A673 (cell line): Measurements from ENCODE around the gene EIF4E2. TPM values are rescaled to one million over a fixed set of nuclear protein-coding genes. Genes with fewer than 3 reads are reported as not detected.

Experiments
- BruUV-seq: library from RNA; stranded (reverse); fragments of 400-500 nt; replicated peaks from 2 replicates; lab custom pipeline; 2021; lab: Mats Ljungman, UMichigan
- CTCF ChIA-PET: fragments of 300-600 bp; sonication (Branson Sonifier 250); formaldehyde crosslinking; loops from one replicate; lab custom pipeline; 2022; ENCODE audit warnings: antibody characterized with exemption; lab: Charles Lee
- POLR2A ChIA-PET: fragments of 300-600 bp; sonication (Branson Sonifier 250); formaldehyde crosslinking; loops from one replicate; lab custom pipeline; 2022; ENCODE audit warnings: antibody characterized with exemption; ENCODE audit not compliant: low non-redundant PET; lab: Charles Lee
- DNase-seq: peaks from one replicate; pipeline ENCODE4 v3.0.0-alpha.2; 2015; ENCODE audit warnings: low spot score
- H3K27ac ChIP-seq: fragments of 200-600 bp; sonication (generic); 2 replicates; pipeline ENCODE4 v1.5.1; 2016; ENCODE audit warnings: mixed run types, low read depth, mild to moderate bottlenecking, mixed read lengths, antibody characterized with exemption, low read length; ENCODE audit not compliant: poor library complexity, severe bottlenecking
- H3K27me3 ChIP-seq: fragments of 200-600 bp; sonication (generic); replicated peaks from 2 replicates; pipeline ENCODE4 v1.6.1; 2017; ENCODE audit warnings: mixed run types, low read depth, mild to moderate bottlenecking, mixed read lengths, antibody characterized with exemption, low read length; ENCODE audit not compliant: insufficient read depth, poor library complexity
- H3K36me3 ChIP-seq: fragments of 200-600 bp; sonication (generic); 2 replicates; pipeline ENCODE4 v1.6.1; 2016; ENCODE audit warnings: mixed run types, mild to moderate bottlenecking, mixed read lengths, antibody characterized with exemption, low read length; ENCODE audit not compliant: insufficient read depth, poor library complexity, severe bottlenecking
- H3K4me1 ChIP-seq: fragments of 200-600 bp; sonication (generic); 2 replicates; pipeline ENCODE4 v1.6.1; 2017; ENCODE audit warnings: mixed run types, mild to moderate bottlenecking, mixed read lengths, antibody characterized with exemption, low read length; ENCODE audit not compliant: insufficient read depth, poor library complexity, severe bottlenecking
- H3K4me3 ChIP-seq: fragments of 200-600 bp; sonication (generic); 2 replicates; pipeline ENCODE4 v1.5.1; 2016; ENCODE audit warnings: low read depth, mixed run types, mild to moderate bottlenecking, mixed read lengths, low read length; ENCODE audit not compliant: poor library complexity, severe bottlenecking
- H3K9me3 ChIP-seq: fragments of 200-600 bp; sonication (generic); 2 replicates; pipeline ENCODE4 v1.6.1; 2016; ENCODE audit warnings: mixed run types, low read depth, mild to moderate bottlenecking, mixed read lengths, antibody characterized with exemption, low read length; ENCODE audit not compliant: poor library complexity, severe bottlenecking
- EZH2 ChIP-seq: fragments of 200-600 bp; sonication (generic); IDR thresholded peaks from 2 replicates; pipeline ENCODE4 v1.6.1; 2017; ENCODE audit warnings: borderline replicate concordance, low read depth, mild to moderate bottlenecking, mixed read lengths, antibody characterized with exemption, low read length; ENCODE audit not compliant: poor library complexity, severe bottlenecking
- intact Hi-C: fragments of 100-400 bp; cut with micrococcal nuclease; formaldehyde crosslinking; loops from one replicate; pipeline ENCODE4 v1.10.0; 2022; ENCODE audit not compliant: unreplicated experiment
- total RNA-seq: library from RNA; stranded (reverse); gene quantifications from 2 replicates; pipeline ENCODE4 v1.2.3, GENCODE V29; 2021
- TF ChIP-seq, protein P1 (sequence below): fragments of 300-800, 200-600 bp; sonication (generic); conservative IDR thresholded peaks from 2 replicates; pipeline ENCODE4 v1.5.1; 2017; ENCODE audit warnings: low read depth, mild to moderate bottlenecking, antibody characterized with exemption, low read length, moderate library complexity, mixed read lengths

The EIF4E2 gene
- total RNA-seq, 1 experiment from 2014 or later = 60.8 TPM

DNA sequence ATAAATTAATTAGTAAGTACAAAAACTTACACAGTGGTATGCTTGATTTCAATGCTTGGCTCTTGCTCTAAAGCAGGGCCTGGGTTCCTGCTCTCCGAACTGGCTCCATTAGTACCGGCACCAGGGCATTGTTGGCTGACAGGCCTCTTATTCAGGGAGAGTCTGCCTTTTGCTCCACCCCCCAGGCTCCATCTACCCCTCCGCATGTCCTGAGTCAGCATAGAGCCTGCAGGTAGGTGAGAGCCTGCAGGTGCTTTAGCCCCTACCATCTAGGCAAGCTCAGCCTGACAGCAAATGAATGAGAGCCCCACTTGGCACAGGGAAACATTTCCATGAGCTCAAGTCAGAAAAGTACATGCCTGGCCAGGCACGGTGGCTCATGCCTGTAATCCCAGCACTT is 47.8 kb downstream of the EIF4E2 start:
- Histone ChIP-seq H3K9me3 (no peaks in the 10 kb centered on the region), H3K36me3 (no peaks in the 10 kb centered on the region), H3K27ac (no peak overlapping the region), H3K4me1 (no peaks in the 10 kb centered on the region), H3K27me3 (no peaks in the 10 kb centered on the region), H3K4me3 (no peak overlapping the region)
- ChIA-PET POLR2A (no interaction called here), CTCF (no interaction called here)
- BruUV-seq = no TSS peak
- no peak for TF ChIP-seq EZH2
- TF ChIP-seq, protein P1, sequence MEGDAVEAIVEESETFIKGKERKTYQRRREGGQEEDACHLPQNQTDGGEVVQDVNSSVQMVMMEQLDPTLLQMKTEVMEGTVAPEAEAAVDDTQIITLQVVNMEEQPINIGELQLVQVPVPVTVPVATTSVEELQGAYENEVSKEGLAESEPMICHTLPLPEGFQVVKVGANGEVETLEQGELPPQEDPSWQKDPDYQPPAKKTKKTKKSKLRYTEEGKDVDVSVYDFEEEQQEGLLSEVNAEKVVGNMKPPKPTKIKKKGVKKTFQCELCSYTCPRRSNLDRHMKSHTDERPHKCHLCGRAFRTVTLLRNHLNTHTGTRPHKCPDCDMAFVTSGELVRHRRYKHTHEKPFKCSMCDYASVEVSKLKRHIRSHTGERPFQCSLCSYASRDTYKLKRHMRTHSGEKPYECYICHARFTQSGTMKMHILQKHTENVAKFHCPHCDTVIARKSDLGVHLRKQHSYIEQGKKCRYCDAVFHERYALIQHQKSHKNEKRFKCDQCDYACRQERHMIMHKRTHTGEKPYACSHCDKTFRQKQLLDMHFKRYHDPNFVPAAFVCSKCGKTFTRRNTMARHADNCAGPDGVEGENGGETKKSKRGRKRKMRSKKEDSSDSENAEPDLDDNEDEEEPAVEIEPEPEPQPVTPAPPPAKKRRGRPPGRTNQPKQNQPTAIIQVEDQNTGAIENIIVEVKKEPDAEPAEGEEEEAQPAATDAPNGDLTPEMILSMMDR = no peak
- intact Hi-C loops = no loop called here
- DNase-seq = no peak

DNA sequence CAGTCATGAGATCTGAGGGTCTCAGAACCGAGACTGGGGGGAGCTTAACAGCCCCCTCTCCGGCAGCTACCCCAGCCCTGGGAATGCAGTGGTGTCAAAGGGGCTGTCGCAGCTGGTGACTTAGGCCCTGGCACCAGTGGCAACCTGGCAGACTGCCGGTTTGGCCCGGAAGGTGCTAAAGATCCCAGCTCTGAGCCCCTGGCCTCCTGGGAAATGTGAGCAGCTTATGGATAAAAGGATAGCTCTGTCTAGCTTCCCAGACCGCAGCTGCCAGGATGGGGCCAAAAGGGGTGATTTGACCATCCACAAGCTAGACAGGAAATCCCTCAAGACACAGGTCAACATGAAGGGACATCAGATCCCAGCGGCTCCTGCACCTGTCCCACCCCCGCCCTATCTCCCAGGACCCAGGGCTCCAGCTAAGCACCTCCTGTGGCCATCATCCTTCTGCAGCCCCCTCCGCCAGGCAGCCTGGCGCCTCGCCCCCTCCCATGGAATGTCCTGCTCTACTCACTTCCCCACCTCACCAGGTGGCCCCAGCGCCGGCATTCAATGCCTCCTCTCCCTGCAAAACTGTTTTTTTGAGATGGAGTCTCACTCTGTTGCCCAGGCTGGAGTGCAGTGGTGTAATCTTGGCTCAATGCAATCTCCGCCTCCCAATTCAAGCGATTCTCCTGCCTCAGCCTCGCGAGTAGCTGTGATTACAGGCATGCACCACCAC is 49.7 kb downstream of the EIF4E2 start:
- H3K4me3 ChIP-seq = no peak overlapping the region
- no peak for DNase-seq
- CTCF ChIA-PET = interaction anchor here (0.6 kb wide), 1 partner anchor 18 kb away, joined by 3 read pairs; no protein-coding TSS in a partner anchor
- no peaks in the 10 kb centered on the region for H3K4me1 ChIP-seq
- POLR2A ChIA-PET = no interaction called here
- no peak overlapping the region for H3K27ac ChIP-seq
- TF ChIP-seq, protein P1 = no peak
- no TSS peak for BruUV-seq
- intact Hi-C loops = loop anchor here (10.0 kb wide), 2 partner anchors 425 to 455 kb away; no protein-coding TSS in a partner anchor
- H3K27me3 ChIP-seq = no peaks in the 10 kb centered on the region
- no peaks in the 10 kb centered on the region for H3K9me3 ChIP-seq
- no peaks in the 10 kb centered on the region for H3K36me3 ChIP-seq

GRCh38 chr2:232603283-232603682 is 52.8 kb downstream of the EIF4E2 start:
- Histone ChIP-seq H3K9me3 (no peaks in the 10 kb centered on the region), H3K4me1 (no peaks in the 10 kb centered on the region), H3K4me3 (no peak overlapping the region), H3K27ac (no peak overlapping the region), H3K27me3 (no peaks in the 10 kb centered on the region), H3K36me3 (no peaks in the 10 kb centered on the region)
- CTCF ChIA-PET = interaction anchor here (0.7 kb wide), 1 partner anchor 61 kb away, joined by 9 read pairs; no protein-coding TSS in a partner anchor
- POLR2A ChIA-PET = no interaction called here
- TF ChIP-seq EZH2 = no peak
- TF ChIP-seq, protein P1 = no peak
- intact Hi-C loops = loop anchor here (10.0 kb wide), 2 partner anchors 422 to 452 kb away; no protein-coding TSS in a partner anchor
- no TSS peak for BruUV-seq
- DNase-seq = no peak
